ENCODE results near the gene CCP110.

DNA sequence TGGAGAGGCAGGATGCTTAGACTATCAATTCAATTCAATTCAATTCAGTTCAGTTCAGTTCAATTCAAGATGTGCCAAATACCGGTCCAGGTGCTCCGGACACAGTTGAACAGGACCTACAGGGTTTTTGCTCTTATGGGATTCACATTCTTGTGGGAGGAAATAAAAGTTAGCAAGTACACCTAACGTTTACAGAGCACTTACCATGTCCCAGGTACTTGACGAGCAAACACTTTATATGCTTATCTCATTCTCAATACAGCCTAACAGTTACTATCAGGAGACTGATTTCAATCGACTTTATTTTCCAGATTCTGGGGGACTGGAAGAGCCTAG is 1.4 kb upstream of the CCP110 start:
- TF ChIP-seq, protein P1, sequence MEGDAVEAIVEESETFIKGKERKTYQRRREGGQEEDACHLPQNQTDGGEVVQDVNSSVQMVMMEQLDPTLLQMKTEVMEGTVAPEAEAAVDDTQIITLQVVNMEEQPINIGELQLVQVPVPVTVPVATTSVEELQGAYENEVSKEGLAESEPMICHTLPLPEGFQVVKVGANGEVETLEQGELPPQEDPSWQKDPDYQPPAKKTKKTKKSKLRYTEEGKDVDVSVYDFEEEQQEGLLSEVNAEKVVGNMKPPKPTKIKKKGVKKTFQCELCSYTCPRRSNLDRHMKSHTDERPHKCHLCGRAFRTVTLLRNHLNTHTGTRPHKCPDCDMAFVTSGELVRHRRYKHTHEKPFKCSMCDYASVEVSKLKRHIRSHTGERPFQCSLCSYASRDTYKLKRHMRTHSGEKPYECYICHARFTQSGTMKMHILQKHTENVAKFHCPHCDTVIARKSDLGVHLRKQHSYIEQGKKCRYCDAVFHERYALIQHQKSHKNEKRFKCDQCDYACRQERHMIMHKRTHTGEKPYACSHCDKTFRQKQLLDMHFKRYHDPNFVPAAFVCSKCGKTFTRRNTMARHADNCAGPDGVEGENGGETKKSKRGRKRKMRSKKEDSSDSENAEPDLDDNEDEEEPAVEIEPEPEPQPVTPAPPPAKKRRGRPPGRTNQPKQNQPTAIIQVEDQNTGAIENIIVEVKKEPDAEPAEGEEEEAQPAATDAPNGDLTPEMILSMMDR (conservative IDR thresholded peaks at IDR 0.05; ENCODE audit: low read depth, low read length) = no peak
- TF ChIP-seq EZH2 (IDR thresholded peaks at IDR 0.05; ENCODE audit: low read length, unreplicated experiment) = no peak
